ENCODE results near the gene ATRAID.

Gene ATRAID

GRCh38 chr2:27245116-27245515 is 33.3 kb downstream of the ATRAID start:
- POLR2A ChIA-PET (ENCODE audit: low non-redundant PET) = interaction anchor here (0.6 kb wide), 1 partner anchor 135 kb away, joined by 3 read pairs; the partner anchor contains the start of gene ZNF513
- CTCF ChIA-PET = no interaction called here
- TF ChIP-seq, protein P1, sequence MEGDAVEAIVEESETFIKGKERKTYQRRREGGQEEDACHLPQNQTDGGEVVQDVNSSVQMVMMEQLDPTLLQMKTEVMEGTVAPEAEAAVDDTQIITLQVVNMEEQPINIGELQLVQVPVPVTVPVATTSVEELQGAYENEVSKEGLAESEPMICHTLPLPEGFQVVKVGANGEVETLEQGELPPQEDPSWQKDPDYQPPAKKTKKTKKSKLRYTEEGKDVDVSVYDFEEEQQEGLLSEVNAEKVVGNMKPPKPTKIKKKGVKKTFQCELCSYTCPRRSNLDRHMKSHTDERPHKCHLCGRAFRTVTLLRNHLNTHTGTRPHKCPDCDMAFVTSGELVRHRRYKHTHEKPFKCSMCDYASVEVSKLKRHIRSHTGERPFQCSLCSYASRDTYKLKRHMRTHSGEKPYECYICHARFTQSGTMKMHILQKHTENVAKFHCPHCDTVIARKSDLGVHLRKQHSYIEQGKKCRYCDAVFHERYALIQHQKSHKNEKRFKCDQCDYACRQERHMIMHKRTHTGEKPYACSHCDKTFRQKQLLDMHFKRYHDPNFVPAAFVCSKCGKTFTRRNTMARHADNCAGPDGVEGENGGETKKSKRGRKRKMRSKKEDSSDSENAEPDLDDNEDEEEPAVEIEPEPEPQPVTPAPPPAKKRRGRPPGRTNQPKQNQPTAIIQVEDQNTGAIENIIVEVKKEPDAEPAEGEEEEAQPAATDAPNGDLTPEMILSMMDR (conservative IDR thresholded peaks at IDR 0.05; ENCODE audit: low read depth) = no peak
- no peak overlapping the region for H3K27ac ChIP-seq
- DNase-seq (ENCODE audit: low spot score) = no peak

DNA sequence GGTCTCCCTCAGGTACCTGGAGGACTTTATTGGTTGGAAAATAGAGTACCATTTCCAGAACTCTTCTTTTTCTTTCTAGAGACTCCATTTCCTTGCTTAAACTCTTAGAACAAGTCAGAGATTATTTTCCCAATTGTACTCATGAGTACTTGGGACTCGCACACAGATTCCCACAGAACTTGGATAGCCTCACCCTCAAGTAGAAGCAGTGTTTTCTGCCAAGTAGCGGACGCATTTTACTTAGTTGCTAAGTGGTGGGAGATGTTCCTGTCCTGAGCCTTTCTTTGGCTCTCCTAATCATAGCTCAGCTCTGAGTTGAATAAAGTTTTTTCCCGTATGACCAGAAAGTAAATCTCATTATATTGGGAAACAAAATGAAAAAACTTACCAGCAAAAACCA is 33.8 kb downstream of the ATRAID start:
- POLR2A ChIA-PET (ENCODE audit: low non-redundant PET) = no interaction called here

GRCh38 chr2:27247893-27248292 is 36.1 kb downstream of the ATRAID start:
- ChIA-PET CTCF (interaction anchor here (0.7 to 1.8 kb wide), 2 partner anchors 32 to 108 kb away, joined by 3 to 6 read pairs; no protein-coding TSS in a partner anchor), POLR2A (ENCODE audit: low non-redundant PET) (no interaction called here)
- TF ChIP-seq, protein P1 (conservative IDR thresholded peaks at IDR 0.05; ENCODE audit: low read depth) = no peak

More for the DNA sequence above, 33.8 kb downstream of the ATRAID start:
- TF ChIP-seq, protein P1 (conservative IDR thresholded peaks at IDR 0.05; ENCODE audit: low read depth) = no peak
- CTCF ChIA-PET = no interaction called here
- no peak for DNase-seq (ENCODE audit: low spot score)
- H3K27ac ChIP-seq = no peak overlapping the region

GRCh38 chr2:27249159-27249890 is 37.5 kb downstream of the ATRAID start:
- ChIA-PET POLR2A (ENCODE audit: low non-redundant PET) (no interaction called here), CTCF (interaction anchor here (1.8 kb wide), 1 partner anchor 31 kb away, joined by 6 read pairs; no protein-coding TSS in a partner anchor)
- DNase-seq (ENCODE audit: low spot score) = no peak
- no peak overlapping the region for H3K27ac ChIP-seq
- TF ChIP-seq, protein P1 (conservative IDR thresholded peaks at IDR 0.05; ENCODE audit: low read depth) = no peak

More at GRCh38 chr2:27247893-27248292, 36.1 kb downstream of the ATRAID start:
- DNase-seq (ENCODE audit: low spot score) = no peak
- no peak overlapping the region for H3K27ac ChIP-seq

GRCh38 chr2:27249891-27250651 is 38.2 kb downstream of the ATRAID start:
- no peak overlapping the region for H3K27ac ChIP-seq
- ChIA-PET POLR2A (ENCODE audit: low non-redundant PET) (no interaction called here), CTCF (no interaction called here)
- TF ChIP-seq, protein P1 (conservative IDR thresholded peaks at IDR 0.05; ENCODE audit: low read depth) = no peak
- DNase-seq (ENCODE audit: low spot score) = no peak

GRCh38 chr2:27250652-27251379 is 39.0 kb downstream of the ATRAID start:
- ChIA-PET POLR2A (ENCODE audit: low non-redundant PET) (no interaction called here), CTCF (no interaction called here)
- no peak for DNase-seq (ENCODE audit: low spot score)
- H3K27ac ChIP-seq = no peak overlapping the region
- TF ChIP-seq, protein P1 (conservative IDR thresholded peaks at IDR 0.05; ENCODE audit: low read depth) = no peak
